ENCODE results near the gene TSPAN12. TPM values are rescaled to one million over a fixed set of nuclear protein-coding genes. Genes with fewer than 3 reads are reported as not detected.

The TSPAN12 gene
- total RNA-seq, 1 experiment from 2014 or later = 8.7 TPM

- no peak overlapping the region for H3K4ac ChIP-seq (ENCODE audit: low read depth, low read length)
- no peak overlapping the region for H3K18ac ChIP-seq (ENCODE audit: insufficient read length, low read depth, low read length)
- H2BK20ac ChIP-seq (ENCODE audit: low read depth, low read length, poor library complexity, severe bottlenecking) = no peak overlapping the region
- Mint-ChIP-seq H3K4me3 (no peak overlapping the region), H3K9me3 (no peaks in the 10 kb centered on the region), H3K27ac (no peak overlapping the region), H3K36me3 (ENCODE audit: insufficient read depth in 1 of 3, low read depth in 3 of 3) (no peaks in the 10 kb centered on the region; a peak in 3 of 7 replicates), H3K27me3 (ENCODE audit: low read depth) (peaks cover 7% of the 10 kb centered on the region), H3K4me1 (peaks cover 19 to 22% of the 10 kb centered on the region in 2 experiments)
- H2BK120ac ChIP-seq (ENCODE audit: low read depth, low read length, poor library complexity, severe bottlenecking) = no peak overlapping the region
- H3T11ph ChIP-seq (ENCODE audit: low read length) = no peak overlapping the region
- no peak overlapping the region for H2BK15ac ChIP-seq (ENCODE audit: low read depth, low read length)
- H4K8ac ChIP-seq (replicated peaks; ENCODE audit: insufficient read length, low read depth, low read length) = no peak overlapping the region
- no peaks in the 10 kb centered on the region for H3K27me3 ChIP-seq (ENCODE audit: insufficient read depth, low read length)
- no peak overlapping the region for H2BK12ac ChIP-seq (ENCODE audit: insufficient read length, low read depth, low read length)
- no peak overlapping the region for H2AFZ ChIP-seq (ENCODE audit: low read length)
- H3K79me2 ChIP-seq (ENCODE audit: insufficient read depth, low read length) = no peaks in the 10 kb centered on the region
- no peak overlapping the region for H3K4me2 ChIP-seq (ENCODE audit: insufficient read depth, insufficient read length, low read length)
- H3K9me3 ChIP-seq (ENCODE audit: control insufficient read depth, low read depth, low read length) = no peaks in the 10 kb centered on the region
- H2BK5ac ChIP-seq (ENCODE audit: insufficient read length, low read length) = no peak overlapping the region
- no peak overlapping the region for H4K5ac ChIP-seq (ENCODE audit: insufficient read length, low read depth, low read length)
- H3K79me1 ChIP-seq (ENCODE audit: insufficient read depth, low read depth, low read length, poor library complexity, severe bottlenecking) = no peaks in the 10 kb centered on the region
- no peak overlapping the region for H3K23ac ChIP-seq (ENCODE audit: insufficient read length, low read depth, low read length)
- no peak for TF ChIP-seq CTCF (conservative IDR thresholded peaks at IDR 0.05)
- WGBS (ENCODE audit: extremely low coverage, insufficient read length, low lambda C conversion rate) = no CpG with 5 or more reads among the region's 2 CpGs
- no peak overlapping the region for H4K91ac ChIP-seq (ENCODE audit: insufficient read length, low read depth, low read length)
- no peaks in the 10 kb centered on the region for H3K4me1 ChIP-seq (ENCODE audit: insufficient read depth, low read length)
- H4K20me1 ChIP-seq (ENCODE audit: control insufficient read depth, insufficient read depth, insufficient read length) = no peaks in the 10 kb centered on the region
- H3K23me2 ChIP-seq (ENCODE audit: insufficient read length, low read depth, low read length, poor library complexity, severe bottlenecking) = peaks cover 13% of the 10 kb centered on the region
- no peak overlapping the region for H3K14ac ChIP-seq (ENCODE audit: insufficient read depth, low read length)
- no peak for DNase-seq
- no peak overlapping the region for H3K56ac ChIP-seq (ENCODE audit: insufficient read length, low read depth, low read length)
- H3K27ac ChIP-seq (ENCODE audit: insufficient read length, low read depth, low read length) = no peak overlapping the region
- no peak overlapping the region for H3K9ac ChIP-seq (ENCODE audit: extremely low read depth, insufficient read length, low read length)
- H2AK5ac ChIP-seq (ENCODE audit: insufficient read length, low read length) = no peak overlapping the region
These were observed 2.2 kb upstream of the TSPAN12 start for GRCh38 chr7:120860156-120860555.
